GM18502 (cell line): Measurements from ENCODE around the gene ZFYVE16.
"Not testable (repeated sequence)": the region's sequence is repeated elsewhere in the genome, so short reads cannot be mapped to it uniquely, and the experiment has no call there.

Experiments used
- ATAC-seq: cut with Tn5 transposase; IDR thresholded peaks from one replicate; pipeline ENCODE4 v1.9.1; 2021; ENCODE audit warnings: mild to moderate bottlenecking; ENCODE audit not compliant: unreplicated experiment, poor library complexity

ZFYVE16 gene

DNA sequence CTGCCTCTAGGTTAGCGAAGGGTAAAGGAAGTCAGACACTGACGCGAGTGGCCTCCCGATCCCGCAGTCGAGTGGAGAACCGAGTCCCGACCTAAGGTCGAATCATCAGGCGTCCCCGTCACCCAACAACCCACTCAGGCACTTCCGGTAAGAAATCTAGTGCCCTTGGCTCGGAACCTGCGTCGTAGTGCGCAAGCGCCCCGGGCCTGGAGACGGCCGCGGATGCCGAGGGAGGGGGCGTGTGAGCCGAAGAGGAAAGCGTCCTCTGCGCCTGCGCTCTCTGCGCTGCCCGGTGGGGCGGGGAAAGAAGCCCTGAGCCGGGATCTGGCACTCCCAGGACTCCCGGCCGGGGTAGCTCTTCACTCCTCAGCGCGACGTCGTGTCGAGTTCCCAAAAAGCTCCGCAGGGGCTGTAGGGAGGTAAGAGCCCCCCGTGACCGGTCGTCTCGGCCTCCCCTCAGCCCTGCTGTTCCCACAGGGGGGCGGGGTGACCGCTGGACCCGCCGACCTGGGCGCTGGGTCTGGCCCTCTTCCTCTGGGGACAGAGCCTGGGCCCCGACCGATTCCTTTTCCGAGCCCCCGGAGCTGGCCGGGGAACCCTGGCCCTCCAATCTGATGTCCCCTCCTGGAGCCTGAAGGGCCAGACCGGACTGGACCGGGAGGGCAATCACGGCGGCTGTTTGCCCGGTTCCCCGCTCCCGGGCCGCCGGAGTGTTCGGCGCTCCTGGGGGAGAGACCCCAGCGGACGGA is at the start of gene ZFYVE16:
TSS of gene ZFYVE16 (plus strand) at position 330 of the 749 bp plus-strand sequence. CDS start 26,084 bp downstream, outside the sequence.
- ATAC-seq = peak; percentile 89

DNA sequence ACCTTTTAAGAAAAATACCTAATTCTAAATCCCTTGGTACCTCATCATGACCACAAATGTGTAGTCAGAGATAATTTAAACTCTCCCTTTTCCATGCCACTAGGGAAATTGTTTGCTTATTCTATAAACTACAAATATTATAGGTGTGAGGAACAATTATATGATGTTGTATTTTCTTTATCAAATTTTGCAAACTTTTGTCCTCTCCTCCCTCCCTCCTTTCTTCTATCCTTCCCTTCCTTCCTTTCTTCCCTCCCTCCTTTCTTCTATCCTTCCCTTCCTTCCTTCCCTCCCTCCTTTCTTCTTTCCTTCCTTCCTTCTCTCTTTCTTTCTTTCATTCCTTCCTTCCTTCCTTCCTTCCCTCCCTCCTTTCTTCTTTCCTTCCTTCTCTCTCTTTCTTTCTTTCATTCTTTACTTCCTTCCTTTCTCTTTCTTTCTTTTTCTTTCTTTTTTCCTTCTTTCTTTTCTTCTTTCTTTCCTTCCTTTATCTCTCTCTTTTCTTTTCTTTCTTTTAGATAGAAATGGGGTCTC is 46.9 kb upstream of the ZFYVE16 start:
- no peak for ATAC-seq

DNA sequence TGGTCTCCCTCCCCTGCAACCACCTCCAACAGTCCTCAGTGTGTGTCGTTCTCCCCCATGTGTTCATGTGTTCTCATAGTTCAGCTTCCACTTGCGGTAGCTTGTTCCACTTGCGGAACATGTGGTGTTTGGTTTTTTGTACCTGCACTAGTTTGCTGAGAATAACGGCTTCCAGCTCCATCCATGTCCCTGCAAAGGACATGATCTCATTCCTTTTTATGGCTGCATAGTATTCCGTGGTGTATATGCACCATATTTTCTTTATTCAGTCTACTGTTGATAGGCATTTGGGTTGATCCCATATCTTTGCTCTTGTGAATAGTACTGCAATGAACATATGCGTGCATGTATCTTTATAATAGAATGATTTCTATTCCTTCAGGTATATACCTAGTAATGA is 43.0 kb upstream of the ZFYVE16 start:
- ATAC-seq = no peak

DNA sequence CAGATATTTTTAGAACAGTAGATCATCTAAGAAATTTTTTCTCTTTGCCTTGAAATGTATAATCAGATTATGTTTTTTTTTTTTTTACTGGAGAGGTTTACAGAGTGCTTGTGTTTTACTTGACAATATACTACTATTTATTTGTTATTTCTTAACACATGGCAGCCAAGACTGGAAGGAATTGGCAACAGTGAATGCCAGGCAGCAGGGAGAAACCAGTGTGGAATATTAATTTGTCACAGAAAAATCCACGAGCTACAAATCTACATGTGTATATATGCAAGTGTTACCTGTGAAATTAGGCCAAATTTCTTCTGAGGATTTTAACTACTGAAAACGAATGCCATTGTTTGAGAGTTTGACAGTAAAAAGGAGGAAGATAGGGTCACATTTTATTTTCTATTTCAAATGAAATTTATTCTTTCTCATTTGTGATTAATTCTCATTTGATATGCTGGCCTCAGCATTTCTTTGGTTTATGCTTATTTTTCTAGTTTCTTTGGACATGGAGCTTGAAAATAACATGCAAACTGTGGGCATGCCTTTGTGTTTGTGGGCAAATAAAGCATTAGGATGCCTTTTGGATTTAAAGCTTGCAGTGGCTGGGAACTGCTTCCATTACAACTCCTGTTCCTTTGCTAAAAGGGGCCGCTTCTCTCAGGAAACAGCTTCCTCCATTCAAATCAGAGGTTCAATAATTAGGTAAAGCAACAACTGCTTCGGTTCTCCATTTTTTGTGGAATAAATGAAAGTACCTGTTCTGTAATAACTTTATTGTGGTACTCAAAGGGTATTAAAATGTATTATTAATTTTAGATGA is 39.0 kb upstream of the ZFYVE16 start:
- no peak for ATAC-seq

DNA sequence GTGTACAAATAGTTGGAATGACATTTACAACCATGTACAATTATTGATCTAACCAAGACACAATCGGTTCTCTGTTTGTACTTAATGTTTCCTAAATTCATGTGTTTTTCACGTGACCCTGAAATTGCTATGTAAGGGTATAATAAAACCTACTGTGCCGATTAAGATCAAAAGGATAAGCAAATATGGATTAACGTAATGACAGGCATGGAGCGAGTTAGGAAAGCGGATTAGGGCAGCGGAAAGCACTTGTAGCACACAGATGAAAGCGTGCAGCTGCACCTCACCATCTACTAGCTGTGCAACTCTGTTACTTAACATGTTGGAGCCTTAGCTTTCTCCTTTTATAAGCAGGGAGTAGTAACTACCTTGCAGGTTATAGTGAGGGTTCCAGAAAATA is 38.3 kb upstream of the ZFYVE16 start:
- no peak for ATAC-seq

DNA sequence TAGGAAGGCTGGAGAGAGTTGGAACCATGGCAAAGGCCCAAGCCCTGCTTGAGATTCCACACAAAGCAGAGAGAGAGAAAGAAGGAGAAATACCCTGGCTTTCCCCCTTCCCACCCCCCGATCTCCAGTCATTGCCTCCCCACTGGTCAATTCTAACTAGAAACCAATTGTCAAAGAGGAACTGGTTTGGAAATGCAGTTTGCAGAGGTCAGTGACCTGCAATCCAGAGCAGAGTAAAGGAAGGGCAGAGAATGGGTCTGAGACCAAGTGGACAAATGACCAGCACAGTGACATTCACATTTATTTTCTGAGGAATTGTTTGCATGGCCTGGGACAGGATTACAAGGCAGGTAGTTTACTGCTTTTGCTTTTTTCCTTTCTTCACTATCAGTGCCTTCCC is 37.5 kb upstream of the ZFYVE16 start:
- no peak for ATAC-seq

DNA sequence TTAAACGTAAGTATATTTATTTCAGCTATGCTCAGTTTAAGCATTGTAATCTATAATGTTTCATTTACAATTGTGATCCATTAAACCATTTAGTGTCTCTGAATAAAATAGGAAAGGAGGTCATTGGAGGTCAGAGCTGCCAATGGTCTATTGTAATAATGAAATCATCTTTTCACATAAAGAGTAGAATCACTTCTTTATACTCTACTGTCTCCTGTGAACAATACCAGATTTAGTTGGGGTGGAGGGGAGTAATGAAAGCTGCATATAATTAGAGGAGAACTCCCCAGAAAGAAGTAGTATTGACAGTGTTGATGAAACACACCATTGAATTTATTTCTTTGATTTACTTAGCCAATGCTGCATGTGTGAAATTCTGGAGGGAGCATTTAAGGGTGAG is 35.1 kb upstream of the ZFYVE16 start:
- ATAC-seq = no peak

DNA sequence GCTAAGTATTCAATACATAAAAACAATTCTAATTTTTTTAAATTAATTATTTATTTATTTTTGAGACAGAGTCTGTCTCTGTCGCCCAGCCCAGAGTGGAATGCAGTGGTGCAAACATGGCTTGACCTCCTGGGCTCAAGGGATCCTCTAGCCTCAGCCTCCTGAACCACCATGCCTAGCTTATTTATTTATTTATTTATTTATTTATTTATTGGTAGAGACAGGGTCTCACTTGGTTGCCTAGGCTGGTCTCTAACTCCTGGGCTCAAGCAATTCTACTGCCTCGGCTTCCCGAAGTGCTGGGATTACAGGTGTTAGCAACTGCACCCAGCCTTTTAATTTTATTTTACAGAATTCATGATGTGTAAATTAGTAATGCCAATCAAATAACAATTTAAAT is 33.7 kb upstream of the ZFYVE16 start:
- ATAC-seq = no peak

DNA sequence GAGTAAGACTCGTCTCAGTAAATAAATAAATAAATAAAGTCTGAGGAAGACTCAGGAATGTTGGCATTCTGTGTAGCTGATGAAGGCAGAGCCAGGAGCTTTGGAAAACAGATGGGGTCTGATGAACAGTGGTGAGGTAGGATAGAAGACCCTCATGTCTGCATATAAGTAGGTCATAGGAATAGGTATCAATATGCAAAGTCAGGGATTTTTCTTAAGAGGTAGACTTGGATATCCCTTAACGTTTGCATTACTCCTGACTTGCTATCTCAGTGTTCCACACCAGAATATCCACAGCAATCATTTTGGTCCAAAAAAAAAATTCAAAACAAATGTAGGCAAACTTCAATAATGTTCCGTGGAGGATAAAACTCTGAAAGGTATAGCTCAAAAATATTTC is 31.3 kb upstream of the ZFYVE16 start:
- ATAC-seq = no peak

DNA sequence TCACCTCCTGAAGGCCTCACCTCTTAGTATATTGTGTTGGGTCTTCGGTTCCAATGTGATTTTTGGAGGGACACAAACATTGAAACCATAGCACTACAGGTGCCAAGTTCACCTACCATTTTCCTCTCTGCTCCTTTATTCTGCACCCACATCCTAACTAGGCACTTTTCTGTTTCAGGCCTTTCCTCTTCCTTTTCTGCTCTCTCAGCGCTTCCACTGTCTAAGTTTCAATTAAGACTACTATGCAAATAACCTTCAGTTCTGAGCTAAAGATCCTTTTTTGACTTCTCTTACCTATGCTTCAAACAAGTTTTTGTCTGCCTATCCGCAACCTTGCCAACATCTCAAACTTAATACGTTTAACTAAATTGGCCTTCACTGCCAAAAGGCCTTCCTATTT is 25.4 kb upstream of the ZFYVE16 start:
- ATAC-seq = no peak

DNA sequence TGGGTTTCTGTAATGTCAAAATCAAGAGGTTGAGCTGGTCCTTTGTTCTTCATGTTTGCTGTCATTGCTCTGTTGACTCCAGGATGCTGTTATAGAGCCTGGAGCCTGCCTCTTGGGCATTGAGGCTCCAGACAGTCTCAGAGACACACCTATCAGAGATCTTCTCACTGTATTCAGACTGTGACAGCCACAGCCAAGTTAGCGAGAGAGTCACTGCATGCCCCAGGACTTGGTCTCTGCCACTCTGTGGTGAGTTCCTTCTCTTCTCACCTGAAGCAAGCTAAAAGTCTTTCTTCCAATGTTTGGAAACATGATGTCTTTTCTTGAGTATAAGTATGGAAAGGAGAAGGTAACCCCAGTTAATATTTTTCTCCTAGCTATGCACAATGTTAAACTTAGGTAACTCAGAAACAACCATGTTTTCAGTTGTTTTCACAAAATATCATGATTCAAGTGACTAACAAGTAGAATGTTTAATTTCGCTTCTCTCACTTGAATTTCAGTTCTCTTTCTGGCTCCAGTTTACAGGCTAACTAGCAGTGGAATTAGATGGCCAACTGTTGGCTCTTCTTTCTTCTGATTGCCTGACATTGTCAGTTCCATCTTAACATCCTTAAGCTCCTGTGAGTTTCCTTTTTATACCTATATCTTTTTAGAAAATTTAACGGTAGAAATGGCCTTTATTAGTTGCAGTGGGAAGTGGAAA is 20.6 kb upstream of the ZFYVE16 start:
- ATAC-seq = no peak

DNA sequence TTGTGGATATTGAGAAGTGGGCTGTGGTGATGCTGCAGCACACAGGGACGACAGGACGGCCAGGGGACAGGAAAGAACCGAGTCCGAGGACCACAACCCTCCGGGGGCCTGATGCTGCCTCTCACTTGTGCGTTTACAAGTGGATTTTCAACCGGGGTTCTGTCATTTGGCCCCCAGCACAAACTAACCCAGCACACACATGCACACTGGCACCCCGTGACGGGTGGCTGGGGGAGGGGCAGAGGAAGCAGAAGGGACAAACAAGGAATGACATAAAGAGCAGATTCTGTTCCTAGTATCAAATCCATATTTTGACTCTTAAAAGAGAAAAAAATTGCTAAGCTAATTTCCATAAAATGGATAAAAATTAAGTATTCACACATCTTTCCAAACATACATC is 18.3 kb upstream of the ZFYVE16 start:
- ATAC-seq = no peak

DNA sequence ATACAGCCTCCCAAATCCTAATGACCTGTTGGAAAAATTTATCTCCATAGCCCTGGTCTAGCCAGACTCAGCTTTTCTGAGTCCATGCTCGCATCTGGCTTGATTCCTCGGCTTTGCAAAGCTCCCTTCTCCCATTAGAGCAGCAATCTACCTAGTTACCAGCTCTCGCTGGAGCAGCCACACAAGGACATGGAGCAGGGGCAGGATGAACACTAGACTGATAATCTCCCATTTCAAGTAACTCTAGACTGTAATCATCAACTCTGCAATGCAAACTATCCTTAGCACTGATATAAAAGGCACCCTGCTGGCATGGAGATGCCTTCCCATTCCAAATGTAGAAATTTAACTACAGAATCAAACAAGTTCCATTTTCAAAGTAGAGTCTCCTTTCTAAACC is 17.5 kb upstream of the ZFYVE16 start:
- ATAC-seq = not testable (repeated sequence)

DNA sequence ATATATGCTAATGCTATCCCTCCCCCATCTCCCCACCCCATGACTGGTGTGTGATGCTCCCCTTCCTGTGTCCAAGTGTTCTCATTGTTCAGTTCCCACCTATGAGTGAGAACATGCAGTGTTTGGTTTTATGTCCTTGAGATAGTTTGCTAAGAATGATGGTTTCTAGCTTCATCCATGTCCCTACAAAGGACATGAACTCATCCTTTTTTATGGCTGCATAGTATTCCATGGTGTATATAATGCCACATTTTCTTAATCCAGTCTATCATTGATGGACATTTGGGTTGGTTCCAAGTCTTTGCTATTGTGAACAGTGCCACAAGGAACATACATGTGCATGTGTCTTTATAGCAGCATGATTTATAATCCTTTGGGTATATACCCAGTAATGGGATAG is 16.6 kb upstream of the ZFYVE16 start:
- not testable (repeated sequence) for ATAC-seq

DNA sequence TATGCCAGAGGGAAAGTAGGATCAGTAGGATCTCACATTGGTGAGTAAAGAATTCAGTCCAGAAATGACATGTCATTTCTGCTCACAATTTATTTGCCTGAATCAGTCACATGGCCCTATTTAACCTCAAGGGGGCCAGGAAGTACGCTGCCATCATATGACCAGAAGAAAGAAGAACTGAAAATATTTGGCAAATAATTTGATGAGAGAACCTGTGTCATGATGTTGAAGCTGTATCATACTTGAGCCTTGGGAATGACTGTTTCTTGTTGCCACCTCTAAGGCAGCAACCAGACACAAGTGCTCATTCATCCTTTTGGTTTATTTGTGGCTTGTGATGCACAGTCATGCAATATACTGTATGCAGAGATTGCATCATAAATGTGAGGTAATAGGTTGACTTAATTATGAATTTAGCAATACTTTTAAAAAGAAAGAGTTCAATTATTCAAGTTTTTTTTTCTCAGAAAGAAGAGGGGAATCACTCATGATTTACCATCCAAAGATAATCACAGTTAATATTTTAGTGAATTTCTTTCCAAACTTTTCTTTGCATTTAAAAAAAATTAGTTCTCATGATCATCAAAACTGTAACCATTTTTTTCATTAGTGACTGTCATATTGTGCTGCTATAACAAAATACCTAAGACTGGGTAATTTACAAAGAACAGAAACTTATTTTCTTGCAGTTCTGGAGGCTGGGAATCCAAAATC is 8.2 kb upstream of the ZFYVE16 start:
- ATAC-seq = peak; percentile 93

DNA sequence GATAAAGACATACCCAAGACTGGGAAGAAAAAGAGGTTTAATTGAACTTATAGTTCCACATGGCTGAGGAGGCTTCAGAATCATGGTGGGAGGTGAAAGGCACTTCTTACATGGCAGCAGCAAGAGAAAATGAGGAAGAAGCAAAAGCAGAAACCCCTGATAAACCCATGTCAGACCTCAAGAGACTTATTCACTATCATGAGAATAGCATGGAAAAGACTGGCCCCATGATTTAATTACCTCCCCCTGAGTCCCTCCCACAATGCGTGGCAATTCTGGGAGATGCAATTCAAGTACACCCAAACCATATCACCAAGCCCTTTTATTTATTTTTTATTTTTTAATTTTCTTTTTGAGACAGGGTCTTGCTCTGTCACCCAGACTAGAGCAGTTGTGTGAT is 7.5 kb upstream of the ZFYVE16 start:
- ATAC-seq = not testable (repeated sequence)

DNA sequence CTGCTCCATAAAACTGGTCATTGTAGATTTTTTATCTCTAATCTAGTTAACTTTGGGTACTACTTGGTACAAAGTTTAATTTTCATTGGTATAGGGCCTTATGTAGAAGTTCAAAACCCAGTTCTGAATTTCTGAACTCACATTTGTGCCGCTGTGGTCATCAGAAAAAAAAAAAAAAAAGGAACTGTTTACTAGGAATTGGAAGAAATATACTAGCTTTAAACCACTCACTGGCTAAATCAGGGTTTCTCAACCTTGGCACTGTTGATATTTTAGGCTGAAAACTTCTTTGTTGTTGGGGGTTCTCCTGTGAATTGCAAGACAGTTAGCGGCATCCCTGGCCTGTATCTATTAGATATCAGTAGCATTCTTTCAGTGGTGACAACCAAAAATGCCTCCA is 4.1 kb upstream of the ZFYVE16 start:
- ATAC-seq = no peak

DNA sequence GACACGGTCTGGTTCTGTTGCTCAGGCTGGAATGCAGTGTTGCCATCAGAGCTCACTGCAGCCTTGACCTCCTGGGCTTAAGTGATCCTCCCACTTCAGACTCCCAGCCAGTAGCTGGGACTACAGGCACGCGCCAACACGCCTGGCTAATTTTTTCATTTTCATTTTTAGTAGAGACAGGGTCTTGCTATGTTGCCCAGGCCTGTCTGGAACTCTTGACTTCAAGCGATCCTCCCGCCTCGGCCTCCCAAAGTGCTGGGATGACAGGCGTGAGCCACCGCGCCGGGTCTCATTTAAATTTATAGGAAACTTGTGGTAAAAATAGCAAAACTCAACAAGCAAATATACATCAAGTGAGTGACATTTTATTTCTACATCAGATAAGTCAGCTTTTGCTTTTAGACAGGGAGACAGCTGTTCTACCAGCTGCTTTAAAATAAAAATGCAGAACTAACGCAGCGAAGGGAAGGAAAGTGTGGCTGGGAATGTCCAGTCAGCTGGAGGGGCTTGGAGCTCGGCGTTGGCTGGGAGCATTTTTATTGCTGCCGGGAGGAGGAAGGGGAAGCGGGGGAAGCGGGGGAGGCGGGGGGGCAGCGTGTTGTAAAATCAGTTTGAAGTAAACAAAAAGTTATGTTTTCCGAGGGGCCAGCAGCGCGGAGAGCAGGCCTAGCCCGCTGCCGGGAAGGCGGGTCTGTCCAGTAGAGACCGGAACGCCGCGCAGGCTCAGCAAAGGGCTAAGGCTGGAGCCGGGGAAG is 707 bp upstream of the ZFYVE16 start:
- ATAC-seq = peak; percentile 55
